DND-41 (cell line): Measurements from ENCODE around the gene SLX4IP.

Experiments used
- ATAC-seq: fragments of 200-7000 bp; cut with Tn5 transposase; 3 replicates; pipeline ENCODE4 v1.9.1; 2021; ENCODE audit warnings: low read depth; ENCODE audit not compliant: insufficient read depth
- DNase-seq: peaks from one replicate; pipeline ENCODE4 v3.0.0-alpha.2; 2020
- H2AFZ ChIP-seq: 2 replicates; pipeline ENCODE4 v1.6.0; 2012; ENCODE audit warnings: low read depth, low read length
- H3K27ac ChIP-seq: 2 replicates; pipeline ENCODE4 v1.5.1; 2012; ENCODE audit warnings: low read length, inconsistent platforms
- H3K27me3 ChIP-seq: fragments of 200-600 bp; sonication (generic); 2 replicates; pipeline ENCODE4 v1.6.0; 2012; ENCODE audit warnings: low read length, mild to moderate bottlenecking, inconsistent platforms; ENCODE audit not compliant: insufficient read depth, poor library complexity
- H3K36me3 ChIP-seq: 2 replicates; pipeline ENCODE4 v1.5.1; 2012; ENCODE audit warnings: low read length, inconsistent platforms; ENCODE audit not compliant: insufficient read depth
- H3K4me1 ChIP-seq: 2 replicates; pipeline ENCODE4 v1.5.1; 2012; ENCODE audit warnings: mild to moderate bottlenecking, low read length; ENCODE audit not compliant: insufficient read depth
- H3K4me2 ChIP-seq: 2 replicates; pipeline ENCODE4 v1.6.0; 2012; ENCODE audit warnings: mild to moderate bottlenecking, moderate library complexity, low read length, inconsistent platforms; ENCODE audit not compliant: insufficient read depth
- H3K4me3 ChIP-seq, 2 experiments: fragments of 200-600 bp in 1 of 2; shearing (Covaris generic) in 1 of 2; 2 replicates each; pipeline ENCODE4 v1.5.1; 2012 to 2016; ENCODE audit warnings: inconsistent platforms in 2 of 2, low read length in 2 of 2, mild to moderate bottlenecking in 2 of 2, low read depth in 1 of 2, moderate library complexity in 1 of 2
- H3K79me2 ChIP-seq: 2 replicates; pipeline ENCODE4 v1.6.0; 2012; ENCODE audit warnings: low read length, inconsistent platforms; ENCODE audit not compliant: insufficient read depth
- H3K9ac ChIP-seq: 2 replicates; pipeline ENCODE4 v1.6.0; 2012; ENCODE audit warnings: low read depth, mild to moderate bottlenecking, inconsistent platforms, low read length, moderate library complexity
- H3K9me3 ChIP-seq: 2 replicates; pipeline ENCODE4 v1.5.1; 2012; ENCODE audit warnings: low read length, moderate library complexity, mild to moderate bottlenecking, inconsistent platforms; ENCODE audit not compliant: insufficient read depth, severe bottlenecking
- H4K20me1 ChIP-seq: 2 replicates; pipeline ENCODE4 v1.6.0; 2012; ENCODE audit warnings: low read length; ENCODE audit not compliant: insufficient read depth
- CTCF ChIP-seq: IDR thresholded peaks from 2 replicates; pipeline ENCODE4 v1.5.1; 2012; ENCODE audit warnings: borderline replicate concordance, low read length, moderate library complexity, mild to moderate bottlenecking; ENCODE audit not compliant: poor library complexity, severe bottlenecking; ENCODE audit errors: extremely low read depth
- EZH2 ChIP-seq: IDR thresholded peaks from 3 replicates; pipeline ENCODE4 v1.6.1; 2012; ENCODE audit warnings: borderline replicate concordance, low read depth, mild to moderate bottlenecking, moderate library complexity, low read length, inconsistent platforms; ENCODE audit not compliant: severe bottlenecking

The SLX4IP gene

DNA sequence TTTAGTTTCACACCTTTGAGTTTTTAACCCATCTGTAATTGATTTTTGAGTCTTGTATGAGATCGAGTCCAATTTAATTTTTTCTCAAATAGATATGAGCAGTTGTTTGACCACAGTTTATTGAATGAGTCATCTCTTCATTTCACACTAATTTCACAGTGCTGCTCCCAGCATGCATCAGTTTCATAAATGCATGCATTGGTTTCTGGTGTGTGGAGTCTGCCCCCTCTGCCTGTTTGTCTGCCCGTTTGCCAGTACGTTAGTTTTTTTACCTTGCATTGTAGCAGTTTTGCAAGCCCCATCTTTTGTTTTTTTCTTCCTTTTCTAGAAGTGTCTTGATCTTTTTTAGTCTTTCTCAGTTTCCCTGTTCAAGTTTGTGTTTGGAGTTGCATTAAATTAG is 11.9 kb downstream of the SLX4IP start:
- H2AFZ ChIP-seq = peak overlapping the region; percentile 72

GRCh38 chr20:10448270-10449156 is 13.4 kb downstream of the SLX4IP start:
- H3K79me2 ChIP-seq = peaks cover 71% of the 10 kb centered on the region
- no peak for TF ChIP-seq CTCF
- TF ChIP-seq EZH2 = no peak
- H3K27ac ChIP-seq = peak overlapping the region; percentile 88
- no peak overlapping the region for H3K4me3 ChIP-seq
- H3K27me3 ChIP-seq = no peaks in the 10 kb centered on the region
- H2AFZ ChIP-seq = no peak overlapping the region
- no peak overlapping the region for H3K4me2 ChIP-seq
- no peaks in the 10 kb centered on the region for H3K9me3 ChIP-seq
- no peak overlapping the region for H3K9ac ChIP-seq
- peaks cover 40% of the 10 kb centered on the region for H3K4me1 ChIP-seq
- no peak for ATAC-seq
- DNase-seq = no peak
- 0 out of 2 replicates have a peak, but pooled peaks cover 3% of the 10 kb centered on the region for H3K36me3 ChIP-seq
- H4K20me1 ChIP-seq = no peaks in the 10 kb centered on the region

More for the DNA sequence above, 11.9 kb downstream of the SLX4IP start:
- Histone ChIP-seq H3K9ac (peak overlapping the region; percentile 60), H3K27me3 (no peaks in the 10 kb centered on the region), H3K4me1 (peaks cover 30% of the 10 kb centered on the region), H4K20me1 (no peaks in the 10 kb centered on the region), H3K9me3 (no peaks in the 10 kb centered on the region), H3K4me3 (peak overlapping the region; percentile 5 to 42; a peak in 3 of 4 replicates), H3K4me2 (peak overlapping the region; percentile 60), H3K36me3 (0 out of 2 replicates have a peak, but pooled peaks cover 3% of the 10 kb centered on the region), H3K27ac (peak overlapping the region; percentile 88), H3K79me2 (peaks cover 68% of the 10 kb centered on the region)
- peak; percentile 85 for DNase-seq
- ATAC-seq = peak; percentile 99
- TF ChIP-seq CTCF (peak; percentile 53), EZH2 (no peak)

- Histone ChIP-seq H3K4me1 (peaks cover 48% of the 10 kb centered on the region), H4K20me1 (no peaks in the 10 kb centered on the region), H3K27me3 (no peaks in the 10 kb centered on the region), H3K4me2 (no peak overlapping the region), H3K36me3 (0 out of 2 replicates have a peak, but pooled peaks cover 3% of the 10 kb centered on the region), H3K9ac (no peak overlapping the region), H3K9me3 (no peaks in the 10 kb centered on the region), H2AFZ (no peak overlapping the region), H3K27ac (peak overlapping the region; percentile 60; the same call in 1 of the 2 replicates), H3K79me2 (peaks cover 75% of the 10 kb centered on the region), H3K4me3 (no peak overlapping the region)
- TF ChIP-seq EZH2 (no peak), CTCF (no peak)
- ATAC-seq = no peak
- DNase-seq = no peak
Observed at GRCh38 chr20:10449270-10449669, 14.2 kb downstream of the SLX4IP start.
